K562 (cell line): ENCODE measurements around the gene GPR42. TPM values are rescaled to one million over a fixed set of nuclear protein-coding genes. Genes with fewer than 3 reads are reported as not detected.

Source experiments
- CBX1 ChIP-seq: sonication (generic); IDR thresholded peaks from 2 replicates; pipeline ENCODE4 v1.6.1; 2016; ENCODE audit warnings: antibody characterized with exemption, low read depth, mild to moderate bottlenecking
- ELK1 ChIP-seq: sonication (generic); formaldehyde crosslinking; IDR thresholded peaks from 2 replicates; pipeline ENCODE4 v1.8.1; 2022; ENCODE audit warnings: missing genetic modification reagents
- FUS ChIP-seq: fragments of 200-400 bp; formaldehyde crosslinking; optimal IDR thresholded peaks from 2 replicates; pipeline ENCODE3; 2017; ENCODE audit warnings: low read depth, low read length
- GATA2 ChIP-seq: sonication (generic); formaldehyde crosslinking; IDR thresholded peaks from 2 replicates; pipeline ENCODE4 v1.4.0; 2020; ENCODE audit warnings: mild to moderate bottlenecking, missing genetic modification reagents
- GATAD2A ChIP-seq: fragments of 450-650 bp; IDR thresholded peaks from 2 replicates; pipeline ENCODE4 v1.6.1; 2017
- ILK ChIP-seq: fragments of 450-650 bp; IDR thresholded peaks from 2 replicates; pipeline ENCODE4 v1.6.1; 2016; ENCODE audit warnings: missing genetic modification characterization, low read depth, mild to moderate bottlenecking, missing compliant biosample characterization, moderate library complexity, borderline replicate concordance
- MECOM ChIP-seq: fragments of 250-450 bp; sonication (Bioruptor Pico); IDR thresholded peaks from 2 replicates; pipeline ENCODE4 v1.8.0; 2022; ENCODE audit warnings: inconsistent platforms
- MED1 ChIP-seq: sonication (generic); formaldehyde crosslinking; IDR thresholded peaks from 2 replicates; pipeline ENCODE4 v1.8.1; 2023; ENCODE audit warnings: missing genetic modification reagents, borderline replicate concordance
- MGA ChIP-seq: fragments of 450-650 bp; IDR thresholded peaks from 2 replicates; pipeline ENCODE4 v1.6.1; 2016; ENCODE audit warnings: mild to moderate bottlenecking, moderate library complexity
- SMARCB1 ChIP-seq: IDR thresholded peaks from 2 replicates; pipeline ENCODE4 v1.6.1; 2011; ENCODE audit warnings: improper control_type of control experiment, low read depth; ENCODE audit not compliant: insufficient read length
- TBP ChIP-seq: optimal IDR thresholded peaks from 2 replicates; pipeline ENCODE3; 2011; ENCODE audit warnings: low read depth, low read length, improper control_type of control experiment
- ZNF121 ChIP-seq: sonication (generic); formaldehyde crosslinking; conservative IDR thresholded peaks from 2 replicates; pipeline ENCODE4 v1.8.0; 2022; ENCODE audit warnings: missing genetic modification reagents
- ZNF133 ChIP-seq: fragments of 250-450 bp; sonication (Bioruptor Pico); IDR thresholded peaks from 2 replicates; pipeline ENCODE4 v1.4.0; 2020; ENCODE audit warnings: mild to moderate bottlenecking
- ZNF23 ChIP-seq: fragments of 250-450 bp; sonication (Bioruptor Pico); IDR thresholded peaks from 2 replicates; pipeline ENCODE4 v1.4.0; 2020; ENCODE audit warnings: mild to moderate bottlenecking
- ZNF3 ChIP-seq: fragments of 250-450 bp; sonication (Bioruptor Pico); IDR thresholded peaks from 2 replicates; pipeline ENCODE4 v1.5.0; 2021; ENCODE audit warnings: mild to moderate bottlenecking, moderate library complexity
- ZNF316 ChIP-seq: fragments of 450-650 bp; IDR thresholded peaks from 2 replicates; pipeline ENCODE4 v1.6.1; 2016
- ZSCAN29 ChIP-seq: fragments of 450-650 bp; IDR thresholded peaks from 2 replicates; pipeline ENCODE4 v1.6.1; 2017
- polyA plus RNA-seq, 8 experiments: library from polyadenylated mRNA; depleted of rRNA in 4 of 8; stranded (reverse) in 5 of 8; unstranded in 3 of 8; fragments of >200 nt; fragmentation: Nextera tagmentation in 2 of 8; fragmentation: Illumina TruSeq in 1 of 8; extraction: Ambion mirVana in 2 of 8; extraction: Trizol in 1 of 8; gene quantifications; 2 replicates each; pipeline versions ENCODE4 v1.2.1 to v1.2.3, GENCODE V29; 2011 to 2014; ENCODE audit warnings: inconsistent platforms in 1 of 8, missing spikeins in 1 of 8
- total RNA-seq, 7 experiments: library from RNA; depleted of rRNA in 6 of 7; stranded (reverse); fragments of >200 nt in 6 of 7; fragmentation: Illumina TruSeq in 2 of 7; extraction: Trizol in 2 of 7; gene quantifications; 2 replicates each; pipeline versions ENCODE4 v1.2.1 to v1.2.3, GENCODE V29; 2011 to 2021; ENCODE audit warnings: low replicate concordance in 1 of 7

GPR42 gene
- total and polyA plus RNA-seq, 9 of the 15 experiments (the other 6 are each of a cell fraction or from before 2014, with no cell fraction given), result not detected

DNA sequence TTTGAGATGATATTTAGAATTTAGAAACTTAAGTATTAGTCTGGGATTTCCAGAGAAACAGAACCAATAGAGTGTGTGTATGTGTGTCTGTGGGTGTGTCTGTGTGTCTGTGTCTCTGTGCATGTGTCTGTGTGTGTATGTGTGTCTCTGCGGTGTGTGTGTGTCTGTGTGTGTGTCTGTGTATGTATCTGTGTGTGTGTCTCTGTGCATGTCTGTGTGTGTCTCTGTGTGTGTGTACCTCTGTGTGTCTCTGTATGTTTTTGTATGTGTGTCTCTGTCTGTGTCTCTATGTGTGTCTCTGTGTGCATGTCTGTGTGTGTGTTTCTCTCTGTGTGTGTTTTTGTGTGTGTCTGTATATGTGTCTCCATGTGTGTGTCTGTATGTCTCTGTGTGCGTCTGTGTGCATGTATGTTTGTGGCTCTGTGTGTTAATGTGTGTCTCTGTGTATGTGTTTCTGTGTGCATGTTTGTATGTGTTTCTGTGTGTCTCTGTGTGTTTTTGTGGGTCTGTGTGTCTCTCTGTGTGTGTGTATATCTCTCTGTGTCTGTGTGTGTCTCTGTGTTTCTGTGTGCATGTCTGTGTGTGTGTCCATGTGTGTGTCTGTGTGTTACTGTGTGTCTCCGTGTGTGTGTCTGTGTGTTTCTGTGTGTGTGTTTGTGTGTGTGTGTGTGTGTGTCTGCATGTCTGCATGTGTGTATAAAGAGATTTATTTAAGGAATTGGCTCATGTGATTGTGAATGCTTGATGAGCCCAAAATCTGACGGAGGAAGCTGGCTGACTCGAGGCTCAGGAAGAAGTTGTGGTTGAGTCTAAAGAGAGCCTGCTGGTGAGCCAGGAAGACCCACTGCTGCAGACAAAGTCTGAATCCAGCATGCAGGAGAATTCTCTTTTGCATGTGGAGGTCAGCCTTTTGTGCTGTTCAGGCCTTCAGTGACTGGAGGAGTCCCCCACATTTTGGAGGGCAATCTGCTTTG lies 22.2 kb downstream of the GPR42 start (continued):
- TF ChIP-seq MGA (no peak), ZNF23 (CRISPR knock-in tag) (no peak), ILK (tag) (no peak), CBX1 (no peak), GATAD2A (no peak), ZNF133 (no peak), ZNF121 (no peak), GATA2 (no peak), MECOM (CRISPR knock-in tag) (no peak), ZSCAN29 (no peak), ZNF316 (no peak), MED1 (CRISPR knock-in tag) (no peak), SMARCB1 (no peak), ELK1 (CRISPR knock-in tag) (no peak), TBP (no peak), ZNF3 (CRISPR knock-in tag) (no peak), FUS (no peak)
